Stomach (tissue), 19 donors: ENCODE data around the gene LIN52. TPM values are rescaled to one million over a fixed set of nuclear protein-coding genes. Genes with fewer than 3 reads are reported as not detected.
A peak's percentile ranks its signal among the peaks of the same experiment; 100 is the strongest.

ENCODE experiments used
- DNase-seq, 2 donors: peaks; one replicate each; pipeline versions ENCODE4 v3.0.0 to v3.0.0-alpha.2; 2013 to 2019
- H3K27ac ChIP-seq, 5 donors: fragments of 200-600 bp in 4 of 5; sonication (generic) in 4 of 5; one replicate each; pipeline ENCODE4 v1.5.1; 2013 to 2019; ENCODE audit warnings: mild to moderate bottlenecking in 1 of 5, moderate library complexity in 1 of 5
- H3K27me3 ChIP-seq, 3 donors: fragments of 200-600 bp; sonication (generic); one replicate each; pipeline ENCODE4 v1.5.1; 2017 to 2019; ENCODE audit warnings: mixed run types in 1 of 3
- H3K36me3 ChIP-seq, 4 donors: fragments of 200-600 bp; sonication (generic); 1 replicate in 3 of 4; 2 replicates in 1 of 4; pipeline ENCODE4 v1.5.1; 2016 to 2019
- H3K4me1 ChIP-seq, 4 donors: fragments of 200-600 bp; sonication (generic); one replicate each; pipeline ENCODE4 v1.5.1; 2016 to 2019
- H3K4me3 ChIP-seq, 4 donors: fragments of 200-600 bp; sonication (generic) in 3 of 4; one replicate each; pipeline ENCODE4 v1.5.1; 2016 to 2019; ENCODE audit warnings: mild to moderate bottlenecking in 1 of 4
- H3K9me3 ChIP-seq, 4 donors: fragments of 200-600 bp; sonication (generic); one replicate each; pipeline ENCODE4 v1.5.1; 2016 to 2019
- CTCF ChIP-seq, 7 experiments: fragments of 450-650 bp in 4 of 7; fragments of 200-600 bp in 3 of 7; sonication (generic) in 3 of 7; IDR thresholded peaks; one replicate each; pipeline ENCODE4 v1.5.1; 2016 to 2019; ENCODE audit warnings: antibody characterized with exemption in 7 of 7, control low read depth in 2 of 7, mild to moderate bottlenecking in 1 of 7
- EP300 ChIP-seq: sonication (generic); formaldehyde crosslinking; IDR thresholded peaks from one replicate; pipeline ENCODE4 v1.6.1; 2017; ENCODE audit warnings: antibody characterized with exemption
- POLR2A ChIP-seq, 4 donors: fragments of 450-650 bp; IDR thresholded peaks; one replicate each; pipeline ENCODE4 v1.6.1; 2016; ENCODE audit warnings: antibody characterized with exemption in 4 of 4, control low read depth in 2 of 4, mild to moderate bottlenecking in 1 of 4, moderate library complexity in 1 of 4
- POLR2AphosphoS5 ChIP-seq, 3 donors: sonication (generic); formaldehyde crosslinking; IDR thresholded peaks; one replicate each; pipeline ENCODE4 v1.6.1; 2016; ENCODE audit warnings: antibody characterized with exemption in 3 of 3
- WGBS, 5 donors: extraction: QIAGEN DNeasy Blood & Tissue Kit in 3 of 5; methylation state at CpG; one replicate each; pipeline versions ENCODE4 v1.1.5 to v1.1.7; 2013 to 2018; 5-methylcytosine and 5-hydroxymethylcytosine counted together
- intact Hi-C: fragments of 100-400 bp; cut with DNase I; formaldehyde crosslinking; loops from one replicate; pipeline ENCODE4 v1.15.1; 2023; ENCODE audit warnings: low total_unique reads
- long read RNA-seq, 10 donors: transcript quantifications; one replicate each; lab custom pipeline, GENCODE V29; 2026
- polyA plus RNA-seq, 3 donors: library from polyadenylated mRNA; stranded (reverse); fragments of 200-250 nt; gene quantifications; one replicate each; pipeline ENCODE4 v1.2.3, GENCODE V29; 2013
- total RNA-seq, 5 donors: library from RNA; depleted of rRNA; stranded (reverse); fragments of >200 nt; gene quantifications; one replicate each; pipeline versions ENCODE4 v1.1.0 to v1.2.3, GENCODE V29; 2014 to 2016
- donor health status: healthy with polysubstance abuse.
- donor health status: Bipolar disorder and iron deficiency.
- donor health status: healthy.

Gene LIN52
- total RNA-seq = 10 to 100 TPM in 2 of 5 donors, 1 to 10 TPM in 2, under 1 TPM in 1; 0.87 to 16.7 (median 9.9) TPM
- 1 to 10 TPM; 4.5 to 7.8 (median 6.0) TPM for polyA plus RNA-seq
- long read RNA-seq, donor 1 = 0 reads
- long read RNA-seq, donor 2 = 0 reads
- long read RNA-seq, donor 3 = 0 reads
- long read RNA-seq, donor 4, partial matches to known transcripts = 0 of 1 reads
- long read RNA-seq, donor 4, other reads (novel, unspliced or antisense) = 0 of 1 reads
- long read RNA-seq, donor 5, partial matches to known transcripts = 0 of 2 reads
- long read RNA-seq, donor 5, other reads (novel, unspliced or antisense) = 0 of 2 reads
- long read RNA-seq, donor 6, partial matches to known transcripts = 0 of 3 reads
- long read RNA-seq, donor 6, other reads (novel, unspliced or antisense) = 0 of 3 reads
- long read RNA-seq, donor 7, partial matches to known transcripts = 0 of 2 reads
- long read RNA-seq, donor 7, other reads (novel, unspliced or antisense) = 0 of 2 reads
- long read RNA-seq, donor 8, partial matches to known transcripts = 0 of 4 reads
- long read RNA-seq, donor 8, other reads (novel, unspliced or antisense) = 0 of 4 reads
- long read RNA-seq, donor 9, partial matches to known transcripts = 13 of 13 reads
- long read RNA-seq, donor 9, other reads (novel, unspliced or antisense) = 0 of 13 reads
- long read RNA-seq, donor 10 = 0 reads

- Histone ChIP-seq H3K27ac (peak within 1 kb of the TSS; percentile 90 to 97 (median 94)), H3K9me3 (no peaks in the 10 kb centered on the region), H3K27me3 (no peaks in the 10 kb centered on the region), H3K4me1 (peaks cover 24 to 54% (median 47%) of the 10 kb centered on the region in 4 donors), H3K36me3 (no peaks in the 10 kb centered on the region), H3K4me3 (peak within 1 kb of the TSS; percentile 82 to 88 (median 86))
- TF ChIP-seq CTCF (IDR thresholded peaks at IDR 0.05) = peak in 1 of 7 experiments; percentile 11
- peak in 3 of 4 donors; percentile 17 to 97 (median 96) for TF ChIP-seq POLR2A (IDR thresholded peaks at IDR 0.05)
- TF ChIP-seq POLR2AphosphoS5 (IDR thresholded peaks at IDR 0.05) = peak; percentile 95 to 99 (median 98)
- TF ChIP-seq EP300 = peak; percentile 26
- 0 to 1% (median 0%) methylated on average over 38 to 46 of the region's 46 CpGs for WGBS, 5 donors
- intact Hi-C loops = no loop called here
- DNase-seq = peak; percentile 99 to 100
Measured at GRCh38 chr14:74084277-74085046, at the start of gene LIN52, which contains the start of gene ALDH6A1. LIN52 (plus strand) TSS chr14:74084956; CDS start chr14:74084975, 19 bp downstream. ALDH6A1 (minus strand) TSS chr14:74084453; CDS start chr14:74084394, 59 bp downstream.

GRCh38 chr14:74035556-74035955 is 49.2 kb upstream of the LIN52 start:
- Histone ChIP-seq H3K36me3 (peaks cover 0 to 33% (median 1%) of the 10 kb centered on the region in 4 donors), H3K4me1 (no peaks in the 10 kb centered on the region), H3K4me3 (no peak overlapping the region), H3K9me3 (no peaks in the 10 kb centered on the region), H3K27me3 (no peaks in the 10 kb centered on the region), H3K27ac (no peak overlapping the region)
- intact Hi-C loops = no loop called here
- no peak for TF ChIP-seq POLR2A (IDR thresholded peaks at IDR 0.05)
- DNase-seq = no peak
- WGBS, 5 donors = 90 to 95% (median 94%) methylated on average over 4 of the region's 4 CpGs

- peak in 1 of 2 donors; percentile 72 for DNase-seq
- WGBS, 5 donors = 60 to 69% (median 64%) methylated on average over 3 of the region's 3 CpGs
- no peaks in the 10 kb centered on the region for H3K9me3 ChIP-seq
- H3K36me3 ChIP-seq = peaks cover 0 to 43% (median 3%) of the 10 kb centered on the region in 4 donors
- H3K4me3 ChIP-seq = no peak overlapping the region
- no peaks in the 10 kb centered on the region for H3K27me3 ChIP-seq
- TF ChIP-seq POLR2AphosphoS5 (IDR thresholded peaks at IDR 0.05) (no peak), CTCF (IDR thresholded peaks at IDR 0.05) (peak in 5 of 7 experiments; percentile 22 to 70 (median 57))
- no peak overlapping the region for H3K27ac ChIP-seq
- no peaks in the 10 kb centered on the region for H3K4me1 ChIP-seq
- intact Hi-C loops = no loop called here
Measured at GRCh38 chr14:74038020-74038859, 46.5 kb upstream of the LIN52 start.

- Histone ChIP-seq H3K27me3 (no peaks in the 10 kb centered on the region), H3K36me3 (peaks cover 0 to 46% (median 2%) of the 10 kb centered on the region in 4 donors), H3K4me3 (no peak overlapping the region), H3K9me3 (no peaks in the 10 kb centered on the region), H3K27ac (no peak overlapping the region), H3K4me1 (no peaks in the 10 kb centered on the region)
- TF ChIP-seq CTCF (IDR thresholded peaks at IDR 0.05) (no peak), EP300 (no peak), POLR2A (IDR thresholded peaks at IDR 0.05) (no peak), POLR2AphosphoS5 (IDR thresholded peaks at IDR 0.05) (no peak)
- intact Hi-C loops = no loop called here
- WGBS, 5 donors = 32 to 73% (median 57%) methylated on average over 2 of the region's 2 CpGs
- no peak for DNase-seq
Measured at GRCh38 chr14:74042296-74042695, 42.5 kb upstream of the LIN52 start.
